Measurements from ENCODE around the gene ZNF750. TPM values are rescaled to one million over a fixed set of nuclear protein-coding genes. Genes with fewer than 3 reads are reported as not detected.

ZNF750 gene
- total and polyA plus RNA-seq, 2 of the 13 experiments (the other 11 are each of a cell fraction or from before 2014, with no cell fraction given) = not detected

- no peak for TF ChIP-seq ETS1 (CRISPR knock-in tag; IDR thresholded peaks at IDR 0.05)
- TF ChIP-seq NCOA1 (CRISPR knock-in tag; IDR thresholded peaks at IDR 0.05) = no peak
- TF ChIP-seq ZXDC (CRISPR knock-in tag; IDR thresholded peaks at IDR 0.05) = no peak
- no peak for TF ChIP-seq ZNF883 (CRISPR knock-in tag; IDR thresholded peaks at IDR 0.05; ENCODE audit: not compliant biosample characterization)
- TF ChIP-seq ZNF792 (CRISPR knock-in tag; IDR thresholded peaks at IDR 0.05) = 0 out of 2 replicates have a peak, but pooled peaks have one; percentile 13
- TF ChIP-seq NFYC (CRISPR knock-in tag; IDR thresholded peaks at IDR 0.05) = no peak
- TF ChIP-seq NFE2L2 (IDR thresholded peaks at IDR 0.05; ENCODE audit: low read length) = no peak
- TF ChIP-seq, protein P1, sequence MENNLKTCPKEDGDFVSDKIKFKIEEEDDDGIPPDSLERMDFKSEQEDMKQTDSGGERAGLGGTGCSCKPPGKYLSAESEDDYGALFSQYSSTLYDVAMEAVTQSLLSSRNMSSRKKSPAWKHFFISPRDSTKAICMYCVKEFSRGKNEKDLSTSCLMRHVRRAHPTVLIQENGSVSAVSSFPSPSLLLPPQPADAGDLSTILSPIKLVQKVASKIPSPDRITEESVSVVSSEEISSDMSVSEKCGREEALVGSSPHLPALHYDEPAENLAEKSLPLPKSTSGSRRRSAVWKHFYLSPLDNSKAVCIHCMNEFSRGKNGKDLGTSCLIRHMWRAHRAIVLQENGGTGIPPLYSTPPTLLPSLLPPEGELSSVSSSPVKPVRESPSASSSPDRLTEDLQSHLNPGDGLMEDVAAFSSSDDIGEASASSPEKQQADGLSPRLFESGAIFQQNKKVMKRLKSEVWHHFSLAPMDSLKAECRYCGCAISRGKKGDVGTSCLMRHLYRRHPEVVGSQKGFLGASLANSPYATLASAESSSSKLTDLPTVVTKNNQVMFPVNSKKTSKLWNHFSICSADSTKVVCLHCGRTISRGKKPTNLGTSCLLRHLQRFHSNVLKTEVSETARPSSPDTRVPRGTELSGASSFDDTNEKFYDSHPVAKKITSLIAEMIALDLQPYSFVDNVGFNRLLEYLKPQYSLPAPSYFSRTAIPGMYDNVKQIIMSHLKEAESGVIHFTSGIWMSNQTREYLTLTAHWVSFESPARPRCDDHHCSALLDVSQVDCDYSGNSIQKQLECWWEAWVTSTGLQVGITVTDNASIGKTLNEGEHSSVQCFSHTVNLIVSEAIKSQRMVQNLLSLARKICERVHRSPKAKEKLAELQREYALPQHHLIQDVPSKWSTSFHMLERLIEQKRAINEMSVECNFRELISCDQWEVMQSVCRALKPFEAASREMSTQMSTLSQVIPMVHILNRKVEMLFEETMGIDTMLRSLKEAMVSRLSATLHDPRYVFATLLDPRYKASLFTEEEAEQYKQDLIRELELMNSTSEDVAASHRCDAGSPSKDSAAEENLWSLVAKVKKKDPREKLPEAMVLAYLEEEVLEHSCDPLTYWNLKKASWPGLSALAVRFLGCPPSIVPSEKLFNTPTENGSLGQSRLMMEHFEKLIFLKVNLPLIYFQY (CRISPR knock-in tag; IDR thresholded peaks at IDR 0.05; ENCODE audit: borderline replicate concordance) = no peak
- TF ChIP-seq RELA (CRISPR knock-in tag; IDR thresholded peaks at IDR 0.05) = no peak
- TF ChIP-seq NCOA5 (CRISPR knock-in tag; IDR thresholded peaks at IDR 0.05) = no peak
- no peak for TF ChIP-seq FOXK1 (CRISPR knock-in tag; IDR thresholded peaks at IDR 0.05; ENCODE audit: borderline replicate concordance, low read depth)
- peak; percentile 30; the same call in 1 of the 2 replicates for TF ChIP-seq ZNF567 (CRISPR knock-in tag; IDR thresholded peaks at IDR 0.05; ENCODE audit: borderline replicate concordance)
- TF ChIP-seq PRPF4 (IDR thresholded peaks at IDR 0.05; ENCODE audit: low read depth, low read length, poor library complexity, severe bottlenecking) = no peak
- TF ChIP-seq ZFY (CRISPR knock-in tag; IDR thresholded peaks at IDR 0.05) = no peak
- TF ChIP-seq ZNF781 (CRISPR knock-in tag; IDR thresholded peaks at IDR 0.05; ENCODE audit: borderline replicate concordance, not compliant biosample characterization) = no peak
- TF ChIP-seq HIC2 (CRISPR knock-in tag; IDR thresholded peaks at IDR 0.05; ENCODE audit: low read depth) = peak; percentile 93
- TF ChIP-seq, protein P2, sequence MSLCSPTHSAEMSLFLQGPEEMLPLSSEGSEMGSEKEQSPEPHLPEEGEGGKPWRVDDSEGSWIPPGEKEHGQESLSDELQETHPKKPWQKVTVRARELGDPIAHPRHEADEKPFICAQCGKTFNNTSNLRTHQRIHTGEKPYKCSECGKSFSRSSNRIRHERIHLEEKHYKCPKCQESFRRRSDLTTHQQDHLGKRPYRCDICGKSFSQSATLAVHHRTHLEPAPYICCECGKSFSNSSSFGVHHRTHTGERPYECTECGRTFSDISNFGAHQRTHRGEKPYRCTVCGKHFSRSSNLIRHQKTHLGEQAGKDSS (CRISPR knock-in tag; IDR thresholded peaks at IDR 0.05; ENCODE audit: borderline replicate concordance, low read depth) = no peak
- no peak for TF ChIP-seq ZNF761 (CRISPR knock-in tag; conservative IDR thresholded peaks at IDR 0.05)
Observed at GRCh38 chr17:82888583-82889495, 49.0 kb upstream of the ZNF750 start (continued).
